ENCODE results near the gene LAPTM5.
"Not testable (repeated sequence)": the region's sequence is repeated elsewhere in the genome, so short reads cannot be mapped to it uniquely, and the experiment has no call there.

Gene LAPTM5

DNA sequence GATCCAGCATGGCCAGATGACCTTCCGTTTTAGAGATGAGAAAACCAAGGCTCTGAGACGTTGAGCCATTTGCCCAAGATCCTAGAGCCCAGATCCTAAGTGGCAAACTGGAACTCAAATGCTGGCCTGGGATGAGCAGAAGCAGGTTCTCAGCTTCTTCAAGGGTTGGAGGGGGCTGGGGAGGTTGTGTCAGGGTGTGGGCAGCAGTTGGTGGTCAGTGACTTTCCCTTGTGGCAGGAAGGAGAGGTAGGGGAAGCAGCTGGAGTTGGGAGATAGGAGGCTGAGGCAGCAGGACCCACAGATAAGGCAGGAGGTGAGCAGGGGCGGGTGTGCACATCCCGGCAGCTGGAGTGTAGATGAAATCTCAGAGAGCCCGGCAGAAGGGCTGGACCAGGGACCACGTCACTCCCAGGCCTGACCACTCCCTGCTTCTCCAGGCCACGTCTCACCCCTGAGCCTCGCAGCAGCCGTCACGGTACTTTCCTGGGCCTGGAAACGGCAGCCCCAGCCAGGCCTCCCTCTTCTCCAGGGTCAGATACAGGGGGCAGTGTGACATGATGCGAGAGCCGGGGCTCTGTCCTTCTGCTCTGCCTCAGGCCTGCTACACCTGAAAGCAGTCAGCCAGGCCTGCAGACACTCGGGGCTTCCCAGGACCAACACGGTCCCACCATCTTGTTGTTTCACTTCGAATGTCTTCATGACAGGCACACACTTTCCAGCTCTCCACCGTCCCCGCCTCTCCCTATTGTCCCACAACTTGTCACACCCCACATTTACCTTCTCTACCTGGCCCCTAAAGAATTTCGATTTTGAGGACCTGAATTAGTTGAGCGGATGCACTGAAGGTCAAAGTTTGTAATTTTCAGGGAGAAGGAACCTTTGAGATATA, 11.5 kb upstream of the LAPTM5 start:
- no peak for DNase-seq

DNA sequence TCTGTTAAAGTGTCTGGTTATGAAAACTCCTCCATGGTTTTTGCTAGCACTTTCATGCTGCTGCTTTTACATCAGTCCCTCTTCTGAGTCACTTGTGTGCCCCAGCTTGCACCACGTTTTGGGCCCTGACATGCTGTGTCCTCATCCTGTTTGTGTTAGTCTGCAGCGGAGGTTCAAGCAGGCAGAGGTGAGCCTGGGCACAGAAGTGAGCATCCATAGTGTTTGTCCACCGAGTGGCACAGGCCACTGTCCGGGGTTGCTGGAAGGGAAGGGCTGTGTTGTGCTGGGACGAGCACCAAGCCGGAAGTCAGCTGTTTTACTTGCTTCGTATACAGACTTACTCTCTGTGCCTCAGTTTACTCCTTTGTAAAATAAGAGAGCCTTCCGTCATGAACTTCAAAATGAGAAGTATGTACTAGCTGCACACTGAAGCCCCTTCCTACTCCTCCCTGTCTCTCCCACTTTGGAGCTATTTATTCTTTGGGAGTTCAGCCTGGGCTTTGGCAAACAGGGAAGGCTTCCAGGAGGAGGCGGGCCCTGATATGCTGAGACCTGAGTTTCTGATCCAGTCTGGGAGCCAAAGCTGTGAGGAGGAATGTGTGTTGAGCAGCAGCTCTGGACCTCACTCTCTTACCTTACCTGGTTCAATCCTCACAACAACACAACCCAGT, 10.7 kb upstream of the LAPTM5 start:
- DNase-seq: no peak

DNA sequence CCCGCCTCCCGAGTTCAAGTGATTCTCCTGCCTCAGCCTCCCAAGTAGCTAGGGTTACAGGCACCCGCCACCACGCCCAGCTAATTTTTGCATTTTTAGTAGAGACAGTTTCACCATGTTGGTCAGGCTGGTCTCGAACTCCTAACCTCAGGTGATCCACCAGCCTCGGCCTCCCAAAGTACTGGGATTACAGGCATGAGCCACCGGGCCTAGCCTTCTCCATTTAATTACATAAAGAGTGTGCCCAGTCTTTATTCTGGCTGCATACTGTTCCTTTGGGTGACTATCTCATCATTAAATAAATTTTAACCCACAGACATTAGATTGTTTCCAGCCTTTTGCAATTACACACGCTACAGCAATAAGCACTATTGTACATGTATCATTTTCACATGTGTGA, 9.4 kb upstream of the LAPTM5 start:
- DNase-seq: not testable (repeated sequence)

GRCh38 chr1:30765556-30766434, 8.2 kb upstream of the LAPTM5 start:
- no peak for DNase-seq

GRCh38 chr1:30764939-30765555, 7.5 kb upstream of the LAPTM5 start:
- no peak for DNase-seq

GRCh38 chr1:30764396-30764795, 6.8 kb upstream of the LAPTM5 start:
- DNase-seq: no peak

DNA sequence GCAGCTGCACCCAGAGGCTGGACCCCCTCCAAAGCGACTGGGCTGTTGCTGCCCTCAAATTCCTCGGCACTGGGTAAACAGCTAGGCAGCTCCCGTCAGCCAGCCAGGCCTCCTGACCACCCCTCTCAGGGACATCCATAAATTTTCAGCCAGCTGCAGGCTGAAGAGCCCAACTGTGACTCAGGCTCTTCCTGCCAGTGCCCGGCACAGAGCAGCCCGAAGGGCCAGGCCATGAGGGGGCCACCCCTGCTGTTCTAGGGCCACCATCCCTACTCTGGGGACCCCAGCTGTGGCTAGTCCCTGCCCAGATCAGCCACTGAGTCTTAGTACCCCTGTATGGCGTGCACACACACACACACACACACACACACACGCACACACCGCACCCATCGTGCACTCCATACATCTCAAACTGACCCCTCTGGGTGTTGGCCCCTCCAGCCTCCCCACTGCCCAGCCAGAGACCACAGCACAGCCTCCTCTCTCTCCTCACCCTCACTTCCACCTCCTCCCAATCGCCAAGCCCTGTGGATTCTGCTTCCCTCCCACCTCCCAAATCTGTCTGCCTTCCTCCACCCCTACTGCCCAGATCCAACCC, 6.2 kb upstream of the LAPTM5 start:
- DNase-seq: peak; percentile 22 to 46

DNA sequence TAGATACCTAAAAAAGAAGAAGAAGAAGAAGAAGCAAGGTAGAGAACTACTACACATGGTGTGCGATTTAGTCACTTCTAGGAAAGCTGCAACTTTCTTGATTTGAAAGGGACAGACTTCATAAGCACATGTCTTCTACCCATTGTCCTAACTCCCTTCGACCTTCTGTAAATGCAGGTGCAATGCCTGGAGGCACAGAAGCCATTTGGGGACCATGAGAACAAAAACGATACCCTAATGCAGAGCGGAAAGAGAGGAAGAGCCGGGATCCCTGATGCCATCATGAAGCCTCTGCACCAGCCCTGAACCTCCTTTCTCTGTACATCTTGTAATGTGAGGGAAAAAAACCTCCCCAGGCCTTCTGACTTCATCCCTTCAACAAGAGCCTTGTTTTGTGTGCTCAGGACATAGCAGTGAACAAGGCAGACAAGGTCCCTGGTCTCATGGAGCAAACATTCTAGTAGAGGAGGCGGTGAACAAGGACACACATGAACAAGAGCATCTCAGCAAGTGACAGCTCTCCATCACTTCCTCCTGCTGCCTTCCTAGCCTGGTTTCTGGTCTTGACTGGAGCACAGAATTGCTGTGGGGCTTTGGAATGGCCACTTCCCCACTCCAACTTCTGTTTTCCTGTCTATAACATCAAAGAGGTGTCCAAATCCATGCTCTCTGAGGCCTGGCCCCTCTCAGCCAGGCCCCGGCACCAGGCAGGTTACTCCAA, 5.5 kb upstream of the LAPTM5 start:
- no peak for DNase-seq

GRCh38 chr1:30762152-30762929, 4.8 kb upstream of the LAPTM5 start:
- DNase-seq: no peak

- no peak for DNase-seq
Observed at GRCh38 chr1:30761381-30762151, 4.0 kb upstream of the LAPTM5 start.

DNA sequence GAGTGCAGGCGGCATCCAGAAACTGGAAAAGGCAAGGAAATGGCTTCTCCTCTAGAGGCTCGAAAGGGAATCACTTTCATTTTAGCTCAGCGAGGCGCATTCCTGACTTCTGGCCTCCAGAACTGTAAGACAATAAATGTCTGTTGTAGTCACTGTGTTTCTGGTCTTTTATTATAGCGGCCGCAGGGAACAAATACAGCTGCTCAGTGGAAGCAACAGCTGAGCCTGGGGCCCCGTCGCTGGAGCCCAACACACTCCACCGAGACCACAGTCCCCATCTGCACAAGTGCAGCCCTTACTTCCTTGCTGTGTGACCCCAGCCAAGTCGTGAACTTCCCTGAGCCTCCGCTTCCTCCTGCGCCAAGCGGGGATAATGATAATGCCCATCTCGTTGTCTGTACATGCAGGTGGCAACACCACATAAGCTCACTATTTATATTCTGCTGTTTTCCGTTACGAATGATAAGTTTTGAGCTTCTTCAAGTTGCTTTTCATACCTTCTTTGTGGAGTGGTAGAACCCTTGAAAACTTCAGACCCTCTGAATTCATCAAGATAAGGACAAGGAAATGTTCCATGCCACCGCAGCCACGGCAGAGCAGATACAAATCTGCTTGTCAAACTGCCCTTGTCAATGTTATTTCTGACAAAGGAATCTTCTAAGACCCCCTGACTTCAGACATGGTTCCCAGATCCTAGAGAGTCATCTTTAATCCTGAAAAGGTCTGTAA, 3.2 kb upstream of the LAPTM5 start:
- peak in 1 of 2 donors; percentile 16 for DNase-seq

GRCh38 chr1:30759718-30760281, 2.2 kb upstream of the LAPTM5 start:
- DNase-seq: no peak

DNA sequence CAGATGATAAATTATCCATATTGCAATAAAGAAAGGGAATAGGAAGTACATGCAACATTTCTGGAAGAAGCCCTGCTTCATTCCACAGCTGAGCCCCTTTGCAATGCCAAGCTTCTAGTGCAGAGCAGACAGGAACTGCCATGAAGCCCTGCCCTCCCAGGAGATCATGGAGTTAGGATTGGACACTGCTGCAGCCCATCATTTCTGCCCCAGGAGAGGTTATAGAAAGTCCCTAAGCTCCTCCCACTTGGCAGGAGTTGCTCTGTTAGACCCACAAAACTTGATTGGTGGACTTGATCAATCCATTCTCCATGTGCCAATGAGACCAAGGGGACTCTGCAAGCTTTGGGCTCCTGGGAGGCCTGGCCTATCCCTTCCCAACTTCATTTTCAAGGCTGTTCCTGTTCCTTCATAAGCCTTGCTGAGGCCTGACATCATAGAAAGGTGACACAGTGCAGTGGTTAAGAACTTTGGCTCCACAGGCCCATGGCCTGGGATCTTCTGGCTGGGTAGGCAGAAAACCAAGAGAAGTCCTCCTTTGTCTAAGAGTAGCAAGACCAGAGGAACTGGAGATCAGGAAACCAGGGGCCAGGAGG, 1.3 kb upstream of the LAPTM5 start:
- no peak for DNase-seq

DNA sequence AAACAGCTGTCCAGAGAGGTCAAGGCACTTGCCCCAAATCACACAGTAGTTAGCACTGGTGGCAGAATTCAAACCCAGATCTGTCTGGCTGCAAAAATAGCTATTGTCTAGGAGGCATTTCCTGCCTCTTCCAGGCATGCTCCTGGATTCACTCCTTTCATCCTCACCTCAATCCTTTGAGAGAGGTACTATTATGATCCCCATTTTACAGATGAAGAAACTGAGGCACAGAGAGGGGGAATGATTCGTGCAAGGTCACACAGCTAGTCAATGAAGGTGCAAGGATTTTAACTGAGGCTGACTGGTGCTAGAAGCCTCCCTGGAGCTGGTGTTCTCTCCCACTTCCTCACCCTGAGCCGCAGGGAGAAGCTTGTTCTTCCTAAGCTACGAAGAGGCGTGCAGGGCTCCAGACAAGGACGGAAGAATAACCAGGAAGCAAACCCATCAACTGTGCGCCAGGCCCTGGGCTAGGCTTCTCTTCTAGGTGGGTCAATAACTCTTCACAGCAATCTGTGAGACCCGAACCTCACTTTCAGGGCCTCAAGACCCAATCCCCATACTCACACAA, 631 bp upstream of the LAPTM5 start:
- DNase-seq: no peak

GRCh38 chr1:30756545-30757351, 826 bp downstream of the LAPTM5 start:
- DNase-seq: peak in 1 of 2 donors; percentile 39

GRCh38 chr1:30756206-30756544, 1.4 kb downstream of the LAPTM5 start:
- no peak for DNase-seq

GRCh38 chr1:30755746-30756145, 1.8 kb downstream of the LAPTM5 start:
- no peak for DNase-seq
